ENCODE data around the gene SERPINI1. TPM values are rescaled to one million over a fixed set of nuclear protein-coding genes. Genes with fewer than 3 reads are reported as not detected.
A peak's percentile ranks its signal among the peaks of the same experiment; 100 is the strongest.

Gene SERPINI1
- total RNA-seq, 1 donor from 2014 or later = 1.5 TPM

- DNase-seq (ENCODE audit: extremely low read depth, low read depth, low spot score) = peak; percentile 87
These were observed 856 bp upstream of the SERPINI1 start, which contains the start of gene PDCD10 for GRCh38 chr3:167734498-167735232. Gene PDCD10, minus strand, starts transcription at chr3:167734892. Its CDS starts 14,735 bp downstream, at chr3:167720157.

- DNase-seq (ENCODE audit: extremely low read depth, low read depth, low spot score) = no peak
These were observed 805 bp downstream of the SERPINI1 start for GRCh38 chr3:167736264-167736787.

- DNase-seq (ENCODE audit: extremely low read depth, low read depth, low spot score) = no peak
These were observed 1.5 kb downstream of the SERPINI1 start for GRCh38 chr3:167736997-167737396.

DNA sequence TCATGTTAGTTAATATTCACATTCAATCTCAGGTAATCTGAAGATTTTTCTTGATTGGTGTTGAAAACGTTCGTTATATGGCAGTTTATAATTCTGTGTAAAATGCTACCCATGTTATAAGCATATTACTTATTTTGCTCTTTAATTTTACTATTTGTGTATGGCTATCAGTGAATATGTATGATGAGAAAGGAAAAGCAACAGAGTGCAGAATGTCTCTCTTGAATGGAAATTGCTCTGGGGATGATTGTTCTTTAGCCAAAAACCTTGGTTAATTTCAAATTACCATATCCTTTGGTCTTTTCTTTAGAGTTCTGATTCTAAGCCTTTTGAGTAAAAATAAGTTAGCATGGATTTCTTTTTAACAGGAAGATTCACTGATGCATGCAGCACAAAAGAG lies 2.5 kb downstream of the SERPINI1 start:
- DNase-seq (ENCODE audit: extremely low read depth, low read depth, low spot score) = no peak

- no peak for DNase-seq (ENCODE audit: extremely low read depth, low read depth, low spot score)
These were observed 3.8 kb downstream of the SERPINI1 start for GRCh38 chr3:167739190-167739810.

- DNase-seq (ENCODE audit: extremely low read depth, low read depth, low spot score) = no peak
These were observed 5.6 kb downstream of the SERPINI1 start for GRCh38 chr3:167740961-167741587.

GRCh38 chr3:167742338-167742737 lies 6.8 kb downstream of the SERPINI1 start:
- no peak for DNase-seq (ENCODE audit: extremely low read depth, low read depth, low spot score)

DNA sequence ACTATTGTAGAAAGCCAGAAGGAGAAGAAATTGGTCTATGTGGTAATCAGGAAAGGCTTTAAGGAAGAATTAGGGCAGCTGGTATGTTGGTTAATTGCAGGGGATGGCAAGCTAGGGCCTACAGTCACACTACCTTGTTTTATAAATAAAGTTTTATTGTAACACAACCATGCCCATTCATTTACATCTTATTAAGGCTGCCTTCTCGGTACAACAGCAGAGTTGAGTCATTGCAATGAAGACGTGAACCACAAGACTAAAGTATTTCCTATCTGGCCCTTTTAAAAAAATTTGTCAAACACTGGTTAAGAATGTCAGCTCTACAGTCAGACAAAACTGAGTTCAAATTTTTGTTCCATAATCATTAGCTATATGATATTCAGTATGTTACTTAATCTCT lies 8.3 kb downstream of the SERPINI1 start:
- no peak for DNase-seq (ENCODE audit: extremely low read depth, low read depth, low spot score)

DNA sequence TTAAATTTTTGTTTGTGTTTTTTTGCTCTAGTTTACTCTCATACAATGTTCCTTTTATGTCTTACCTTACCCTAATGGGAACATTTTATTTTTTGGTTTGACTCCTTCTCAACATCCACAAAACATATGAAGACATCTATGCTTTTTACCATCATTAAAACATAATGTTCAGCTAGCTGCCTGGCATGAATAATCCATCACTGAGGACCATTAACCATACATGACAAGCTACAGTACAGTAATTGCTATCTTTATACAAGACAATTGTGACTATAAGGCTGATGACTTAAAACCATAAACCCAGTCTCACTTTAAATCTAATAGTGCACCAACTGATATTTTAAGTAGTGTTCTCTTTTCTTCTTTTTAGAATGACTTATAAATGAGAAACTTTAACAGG lies 13.7 kb downstream of the SERPINI1 start:
- no peak for DNase-seq (ENCODE audit: extremely low read depth, low read depth, low spot score)

GRCh38 chr3:167749728-167750127 lies 14.2 kb downstream of the SERPINI1 start:
- DNase-seq (ENCODE audit: extremely low read depth, low read depth, low spot score) = no peak

DNA sequence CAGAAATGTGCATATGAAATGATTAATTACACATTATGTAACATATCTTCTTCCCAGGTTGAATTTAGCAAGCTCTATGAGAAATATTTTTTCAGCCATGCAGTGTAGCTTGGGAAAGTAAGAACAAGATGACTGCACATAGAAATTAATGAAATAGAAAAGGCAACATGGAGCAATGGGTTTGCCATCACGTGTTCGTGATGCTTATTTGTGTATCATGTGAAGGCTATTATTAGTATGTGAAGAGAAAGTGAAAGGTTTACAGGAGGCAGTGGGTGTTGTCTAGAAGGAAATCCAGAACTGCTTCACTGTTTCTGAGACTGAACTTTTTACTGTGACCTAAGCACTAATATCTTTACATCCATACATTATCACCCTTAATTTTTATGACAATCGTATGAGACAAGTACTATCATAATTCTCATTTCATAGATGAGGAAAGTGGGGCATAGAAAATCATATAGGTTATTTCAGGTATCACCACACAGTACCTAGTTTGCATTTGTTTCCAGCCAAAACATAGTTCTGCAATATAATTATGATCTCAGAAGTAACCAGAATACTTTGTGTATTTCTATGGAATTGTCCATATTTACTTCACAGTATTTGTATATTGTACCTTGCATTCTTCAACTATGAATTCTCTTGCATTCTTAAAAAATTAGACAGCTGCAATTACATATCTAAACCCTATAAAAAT lies 14.9 kb downstream of the SERPINI1 start:
- no peak for DNase-seq (ENCODE audit: extremely low read depth, low read depth, low spot score)

- DNase-seq (ENCODE audit: extremely low read depth, low read depth, low spot score) = no peak
These were observed 18.5 kb downstream of the SERPINI1 start for GRCh38 chr3:167754049-167754448.

GRCh38 chr3:167761302-167761701 lies 25.8 kb downstream of the SERPINI1 start:
- DNase-seq (ENCODE audit: extremely low read depth, low read depth, low spot score) = no peak

- no peak for DNase-seq (ENCODE audit: extremely low read depth, low read depth, low spot score)
These were observed 26.8 kb downstream of the SERPINI1 start for GRCh38 chr3:167762296-167762695.

DNA sequence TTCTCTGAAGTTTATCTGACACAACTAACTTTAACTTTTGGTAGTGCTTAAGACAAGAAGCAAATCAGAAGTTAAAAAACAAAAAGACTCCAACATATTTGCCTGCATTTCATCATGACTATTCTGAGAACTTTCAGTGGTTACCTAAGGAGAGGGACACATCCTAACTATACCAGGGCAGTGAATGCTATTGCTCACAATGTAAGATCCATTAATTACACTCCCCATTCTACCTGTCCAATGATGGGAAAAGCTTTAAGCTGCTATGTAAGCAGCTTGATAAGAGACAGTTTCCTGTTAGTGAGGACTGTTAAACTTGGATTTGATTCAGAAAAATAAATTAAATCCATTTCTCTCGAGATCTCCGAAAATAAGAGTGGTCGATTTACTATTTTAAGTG lies 37.5 kb downstream of the SERPINI1 start:
- no peak for DNase-seq (ENCODE audit: extremely low read depth, low read depth, low spot score)

- DNase-seq (ENCODE audit: extremely low read depth, low read depth, low spot score) = no peak
These were observed 38.1 kb downstream of the SERPINI1 start for GRCh38 chr3:167773584-167773983.

- DNase-seq (ENCODE audit: extremely low read depth, low read depth, low spot score) = no peak
These were observed 40.7 kb downstream of the SERPINI1 start for GRCh38 chr3:167776066-167776685.

DNA sequence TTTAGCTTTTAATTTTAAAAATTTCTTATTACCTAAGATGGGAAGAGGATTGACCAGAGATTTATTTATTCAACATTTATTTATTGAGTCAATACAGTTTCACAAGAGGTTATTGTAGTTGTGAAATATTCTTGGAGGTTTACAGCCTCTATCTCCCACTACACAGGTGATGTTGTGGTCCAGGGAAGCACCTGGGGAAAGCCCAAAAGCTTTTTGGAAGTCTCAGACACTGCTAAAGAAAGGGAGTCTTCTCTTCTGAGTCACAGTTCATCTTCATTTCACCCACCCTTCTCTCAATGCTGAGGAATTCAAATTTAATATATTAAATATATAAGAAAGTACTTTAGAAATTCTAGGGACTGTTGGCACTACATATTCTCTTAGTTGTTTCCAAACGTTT lies 41.8 kb downstream of the SERPINI1 start:
- DNase-seq (ENCODE audit: extremely low read depth, low read depth, low spot score) = no peak

DNA sequence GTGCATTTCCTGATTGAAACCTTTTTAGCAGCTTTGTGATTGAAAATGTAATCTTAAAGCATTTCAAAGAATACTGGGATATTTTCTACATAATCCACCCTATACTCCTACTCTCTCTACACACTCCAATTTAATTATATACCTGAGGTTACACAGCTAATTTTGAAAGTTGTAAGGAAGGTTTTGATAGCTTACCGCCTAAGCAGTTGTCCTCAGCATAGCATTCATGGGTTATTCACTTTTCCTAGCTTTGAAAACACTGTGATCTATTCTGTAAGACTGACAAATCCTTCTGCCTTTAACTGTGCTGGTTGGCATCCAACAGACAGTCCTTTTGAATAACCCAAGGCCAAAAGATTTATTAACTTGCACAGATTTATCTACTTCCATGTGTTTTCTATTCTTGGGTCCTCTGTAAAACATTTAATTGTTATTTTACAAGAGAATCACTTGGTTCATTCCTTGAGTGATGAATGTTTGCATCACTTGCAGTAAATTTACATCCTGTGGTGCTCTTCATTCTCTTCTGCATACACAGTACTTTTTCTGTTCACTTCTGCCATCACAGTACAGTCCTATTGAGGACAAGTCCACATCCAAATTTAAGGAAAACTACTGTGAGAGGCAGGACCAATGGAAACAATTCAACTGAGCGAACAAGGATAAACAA lies 44.8 kb downstream of the SERPINI1 start:
- no peak for DNase-seq (ENCODE audit: extremely low read depth, low read depth, low spot score)

GRCh38 chr3:167783781-167784180 lies 48.3 kb downstream of the SERPINI1 start:
- no peak for DNase-seq (ENCODE audit: extremely low read depth, low read depth, low spot score)
